Measurements from ENCODE around the gene GNE. TPM values are rescaled to one million over a fixed set of nuclear protein-coding genes. Genes with fewer than 3 reads are reported as not detected.

The GNE gene
- total and polyA plus RNA-seq, 9 of the 15 experiments (the other 6 are each of a cell fraction or from before 2014, with no cell fraction given), result 5.1 to 18.6 (median 12.0) TPM

DNA sequence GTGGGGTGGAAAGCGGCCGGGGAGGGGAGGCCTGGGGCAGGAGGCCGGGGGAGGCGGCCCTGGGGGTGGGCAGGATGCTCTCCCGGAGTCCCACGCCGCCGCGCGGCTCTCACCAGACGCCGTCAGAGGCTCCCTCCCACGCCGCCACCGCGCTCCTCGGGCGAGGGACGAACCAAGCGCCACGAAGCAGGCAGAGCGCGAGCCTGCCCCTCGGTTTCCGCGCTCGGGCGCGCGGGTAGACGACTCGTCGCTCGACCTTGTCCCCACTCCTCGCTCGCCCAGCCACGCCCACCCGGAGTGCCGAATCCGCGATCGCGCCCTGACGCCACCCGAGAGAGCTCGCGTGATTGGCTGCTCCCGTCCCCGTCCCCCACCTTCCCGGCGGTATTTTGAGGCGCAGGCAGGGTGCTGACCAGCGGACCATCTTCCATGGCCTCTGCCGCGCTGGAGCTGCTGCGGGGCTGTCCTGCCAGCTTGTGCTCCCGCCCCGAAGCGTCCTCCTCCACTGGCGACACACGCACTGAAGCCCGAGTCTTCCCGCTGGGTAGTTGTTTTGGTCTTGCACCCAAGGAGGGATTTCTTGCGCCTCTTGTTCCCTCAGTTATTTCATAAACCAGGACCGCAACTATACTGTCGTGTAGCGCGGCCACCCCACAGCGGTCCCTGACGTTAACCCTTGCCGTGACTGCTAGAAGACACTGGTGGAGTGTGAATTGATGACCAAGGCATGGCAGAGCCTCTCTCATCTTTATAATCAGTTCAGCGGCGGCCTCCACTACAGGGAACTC is at the start of gene GNE (continued):
- TF ChIP-seq CEBPZ (IDR thresholded peaks at IDR 0.05; ENCODE audit: borderline replicate concordance, low read depth, low read length), result no peak
- TF ChIP-seq BRD9 (IDR thresholded peaks at IDR 0.05; ENCODE audit: low read depth, partially characterized antibody), result no peak
- TF ChIP-seq ADNP (tag; IDR thresholded peaks at IDR 0.05), result no peak
- TF ChIP-seq, protein P1, sequence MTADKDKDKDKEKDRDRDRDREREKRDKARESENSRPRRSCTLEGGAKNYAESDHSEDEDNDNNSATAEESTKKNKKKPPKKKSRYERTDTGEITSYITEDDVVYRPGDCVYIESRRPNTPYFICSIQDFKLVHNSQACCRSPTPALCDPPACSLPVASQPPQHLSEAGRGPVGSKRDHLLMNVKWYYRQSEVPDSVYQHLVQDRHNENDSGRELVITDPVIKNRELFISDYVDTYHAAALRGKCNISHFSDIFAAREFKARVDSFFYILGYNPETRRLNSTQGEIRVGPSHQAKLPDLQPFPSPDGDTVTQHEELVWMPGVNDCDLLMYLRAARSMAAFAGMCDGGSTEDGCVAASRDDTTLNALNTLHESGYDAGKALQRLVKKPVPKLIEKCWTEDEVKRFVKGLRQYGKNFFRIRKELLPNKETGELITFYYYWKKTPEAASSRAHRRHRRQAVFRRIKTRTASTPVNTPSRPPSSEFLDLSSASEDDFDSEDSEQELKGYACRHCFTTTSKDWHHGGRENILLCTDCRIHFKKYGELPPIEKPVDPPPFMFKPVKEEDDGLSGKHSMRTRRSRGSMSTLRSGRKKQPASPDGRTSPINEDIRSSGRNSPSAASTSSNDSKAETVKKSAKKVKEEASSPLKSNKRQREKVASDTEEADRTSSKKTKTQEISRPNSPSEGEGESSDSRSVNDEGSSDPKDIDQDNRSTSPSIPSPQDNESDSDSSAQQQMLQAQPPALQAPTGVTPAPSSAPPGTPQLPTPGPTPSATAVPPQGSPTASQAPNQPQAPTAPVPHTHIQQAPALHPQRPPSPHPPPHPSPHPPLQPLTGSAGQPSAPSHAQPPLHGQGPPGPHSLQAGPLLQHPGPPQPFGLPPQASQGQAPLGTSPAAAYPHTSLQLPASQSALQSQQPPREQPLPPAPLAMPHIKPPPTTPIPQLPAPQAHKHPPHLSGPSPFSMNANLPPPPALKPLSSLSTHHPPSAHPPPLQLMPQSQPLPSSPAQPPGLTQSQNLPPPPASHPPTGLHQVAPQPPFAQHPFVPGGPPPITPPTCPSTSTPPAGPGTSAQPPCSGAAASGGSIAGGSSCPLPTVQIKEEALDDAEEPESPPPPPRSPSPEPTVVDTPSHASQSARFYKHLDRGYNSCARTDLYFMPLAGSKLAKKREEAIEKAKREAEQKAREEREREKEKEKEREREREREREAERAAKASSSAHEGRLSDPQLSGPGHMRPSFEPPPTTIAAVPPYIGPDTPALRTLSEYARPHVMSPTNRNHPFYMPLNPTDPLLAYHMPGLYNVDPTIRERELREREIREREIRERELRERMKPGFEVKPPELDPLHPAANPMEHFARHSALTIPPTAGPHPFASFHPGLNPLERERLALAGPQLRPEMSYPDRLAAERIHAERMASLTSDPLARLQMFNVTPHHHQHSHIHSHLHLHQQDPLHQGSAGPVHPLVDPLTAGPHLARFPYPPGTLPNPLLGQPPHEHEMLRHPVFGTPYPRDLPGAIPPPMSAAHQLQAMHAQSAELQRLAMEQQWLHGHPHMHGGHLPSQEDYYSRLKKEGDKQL (CRISPR knock-in tag; IDR thresholded peaks at IDR 0.05; ENCODE audit: borderline replicate concordance), result no peak
- no peak for TF ChIP-seq ZNF707 (CRISPR knock-in tag; conservative IDR thresholded peaks at IDR 0.05)
- TF ChIP-seq ZSCAN29 (IDR thresholded peaks at IDR 0.05), result no peak
- TF ChIP-seq TARDBP (IDR thresholded peaks at IDR 0.05), result peak; percentile 52; the same call in 1 of the 2 replicates
- no peak for TF ChIP-seq ZNF77 (CRISPR knock-in tag; IDR thresholded peaks at IDR 0.05)
- peak; percentile 45 for TF ChIP-seq FIP1L1 (IDR thresholded peaks at IDR 0.05; ENCODE audit: low read depth, low read length, poor library complexity, severe bottlenecking)
- TF ChIP-seq PPARD (CRISPR knock-in tag; IDR thresholded peaks at IDR 0.05), result no peak
- TF ChIP-seq, protein P2, sequence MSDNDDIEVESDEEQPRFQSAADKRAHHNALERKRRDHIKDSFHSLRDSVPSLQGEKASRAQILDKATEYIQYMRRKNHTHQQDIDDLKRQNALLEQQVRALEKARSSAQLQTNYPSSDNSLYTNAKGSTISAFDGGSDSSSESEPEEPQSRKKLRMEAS (CRISPR knock-in tag; IDR thresholded peaks at IDR 0.05), result peak; percentile 66
- TF ChIP-seq DDX20 (tag; IDR thresholded peaks at IDR 0.05; ENCODE audit: low read depth), result no peak
- no peak for TF ChIP-seq ESRRB (CRISPR knock-in tag; IDR thresholded peaks at IDR 0.05; ENCODE audit: borderline replicate concordance)
- peak; percentile 9 for TF ChIP-seq NFYB (IDR thresholded peaks at IDR 0.05; ENCODE audit: extremely low read depth, insufficient read length)
- TF ChIP-seq, protein P3, sequence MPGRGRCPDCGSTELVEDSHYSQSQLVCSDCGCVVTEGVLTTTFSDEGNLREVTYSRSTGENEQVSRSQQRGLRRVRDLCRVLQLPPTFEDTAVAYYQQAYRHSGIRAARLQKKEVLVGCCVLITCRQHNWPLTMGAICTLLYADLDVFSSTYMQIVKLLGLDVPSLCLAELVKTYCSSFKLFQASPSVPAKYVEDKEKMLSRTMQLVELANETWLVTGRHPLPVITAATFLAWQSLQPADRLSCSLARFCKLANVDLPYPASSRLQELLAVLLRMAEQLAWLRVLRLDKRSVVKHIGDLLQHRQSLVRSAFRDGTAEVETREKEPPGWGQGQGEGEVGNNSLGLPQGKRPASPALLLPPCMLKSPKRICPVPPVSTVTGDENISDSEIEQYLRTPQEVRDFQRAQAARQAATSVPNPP (IDR thresholded peaks at IDR 0.05; ENCODE audit: borderline replicate concordance, insufficient read depth, insufficient read length), result no peak

All from K562 (cell line).